ENCODE results near the gene MLEC.

DNA sequence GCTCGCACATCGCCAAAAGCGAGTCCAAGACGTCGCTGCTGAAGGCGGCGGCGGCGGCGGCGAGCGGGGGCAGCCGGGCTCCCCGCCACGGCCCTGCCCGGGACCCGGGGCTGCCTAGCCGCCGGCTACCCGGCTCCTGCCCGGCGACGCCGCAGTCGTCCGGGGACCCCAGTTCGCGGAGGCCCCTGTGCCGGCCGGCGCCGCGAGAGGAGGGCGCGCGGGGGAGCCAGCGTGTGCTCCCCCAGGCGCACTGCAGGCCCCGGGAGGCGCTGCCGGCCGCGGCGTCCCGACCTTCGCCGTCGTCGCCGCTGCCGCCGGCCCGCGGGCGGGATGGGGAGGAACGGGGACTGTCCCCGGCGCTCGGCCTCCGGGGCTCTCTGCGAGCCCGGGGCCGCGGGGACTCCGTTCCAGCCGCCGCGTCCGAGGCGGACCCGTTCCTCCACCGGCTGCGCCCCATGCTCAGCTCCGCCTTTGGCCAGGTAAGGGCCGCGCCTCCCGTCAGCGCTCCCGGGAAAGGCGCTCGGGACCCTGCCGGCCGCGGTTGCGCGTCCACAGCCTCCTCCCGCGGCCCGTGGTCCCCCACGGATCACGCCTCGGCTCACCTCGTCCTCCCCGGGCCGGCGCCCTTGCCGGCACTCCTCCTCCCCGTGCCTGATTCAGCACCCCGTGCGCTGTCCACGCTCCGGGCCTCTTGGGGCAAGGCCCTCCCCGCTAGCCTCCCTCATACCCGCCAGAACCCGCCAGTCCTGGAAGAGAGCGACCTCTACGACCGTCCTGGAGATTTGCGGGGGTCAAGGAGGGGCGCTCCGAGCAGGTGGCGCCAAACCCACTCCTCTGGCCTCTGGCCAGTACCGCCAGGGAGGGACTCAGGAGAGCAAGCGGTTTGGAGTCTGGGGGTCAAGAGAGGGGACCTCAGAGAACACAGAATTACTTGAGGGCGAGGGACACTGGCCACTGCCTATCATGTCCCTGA lies 45.8 kb upstream of the MLEC start:
- no peak for TF ChIP-seq POLR2AphosphoS5 (IDR thresholded peaks at IDR 0.05; ENCODE audit: control insufficient read depth, insufficient read depth, low read depth, low read length)
- TF ChIP-seq, protein P1, sequence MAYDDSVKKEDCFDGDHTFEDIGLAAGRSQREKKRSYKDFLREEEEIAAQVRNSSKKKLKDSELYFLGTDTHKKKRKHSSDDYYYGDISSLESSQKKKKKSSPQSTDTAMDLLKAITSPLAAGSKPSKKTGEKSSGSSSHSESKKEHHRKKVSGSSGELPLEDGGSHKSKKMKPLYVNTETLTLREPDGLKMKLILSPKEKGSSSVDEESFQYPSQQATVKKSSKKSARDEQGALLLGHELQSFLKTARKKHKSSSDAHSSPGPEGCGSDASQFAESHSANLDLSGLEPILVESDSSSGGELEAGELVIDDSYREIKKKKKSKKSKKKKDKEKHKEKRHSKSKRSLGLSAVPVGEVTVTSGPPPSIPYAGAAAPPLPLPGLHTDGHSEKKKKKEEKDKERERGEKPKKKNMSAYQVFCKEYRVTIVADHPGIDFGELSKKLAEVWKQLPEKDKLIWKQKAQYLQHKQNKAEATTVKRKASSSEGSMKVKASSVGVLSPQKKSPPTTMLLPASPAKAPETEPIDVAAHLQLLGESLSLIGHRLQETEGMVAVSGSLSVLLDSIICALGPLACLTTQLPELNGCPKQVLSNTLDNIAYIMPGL (CRISPR knock-in tag; IDR thresholded peaks at IDR 0.05), result no peak
- TF ChIP-seq BHLHE40 (IDR thresholded peaks at IDR 0.05; ENCODE audit: low read length), result peak; percentile 62
- no peak for TF ChIP-seq SP2 (IDR thresholded peaks at IDR 0.05; ENCODE audit: extremely low read depth, low read depth, low read length, poor library complexity, severe bottlenecking)
- TF ChIP-seq, protein P2, sequence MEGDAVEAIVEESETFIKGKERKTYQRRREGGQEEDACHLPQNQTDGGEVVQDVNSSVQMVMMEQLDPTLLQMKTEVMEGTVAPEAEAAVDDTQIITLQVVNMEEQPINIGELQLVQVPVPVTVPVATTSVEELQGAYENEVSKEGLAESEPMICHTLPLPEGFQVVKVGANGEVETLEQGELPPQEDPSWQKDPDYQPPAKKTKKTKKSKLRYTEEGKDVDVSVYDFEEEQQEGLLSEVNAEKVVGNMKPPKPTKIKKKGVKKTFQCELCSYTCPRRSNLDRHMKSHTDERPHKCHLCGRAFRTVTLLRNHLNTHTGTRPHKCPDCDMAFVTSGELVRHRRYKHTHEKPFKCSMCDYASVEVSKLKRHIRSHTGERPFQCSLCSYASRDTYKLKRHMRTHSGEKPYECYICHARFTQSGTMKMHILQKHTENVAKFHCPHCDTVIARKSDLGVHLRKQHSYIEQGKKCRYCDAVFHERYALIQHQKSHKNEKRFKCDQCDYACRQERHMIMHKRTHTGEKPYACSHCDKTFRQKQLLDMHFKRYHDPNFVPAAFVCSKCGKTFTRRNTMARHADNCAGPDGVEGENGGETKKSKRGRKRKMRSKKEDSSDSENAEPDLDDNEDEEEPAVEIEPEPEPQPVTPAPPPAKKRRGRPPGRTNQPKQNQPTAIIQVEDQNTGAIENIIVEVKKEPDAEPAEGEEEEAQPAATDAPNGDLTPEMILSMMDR (IDR thresholded peaks at IDR 0.05 in 2 of 3, conservative IDR thresholded peaks at IDR 0.05 in 1 of 3; ENCODE audit: insufficient read depth in 2 of 3, low read depth in 1 of 3, low read length in 3 of 3), result peak in 2 of 3 experiments; percentile 21 to 27; a peak in 2 of 6 replicates
- TF ChIP-seq CEBPB (tag; IDR thresholded peaks at IDR 0.05), result no peak
- TF ChIP-seq ZC3H8 (IDR thresholded peaks at IDR 0.05), result no peak
- no peak for TF ChIP-seq EZH2 (IDR thresholded peaks at IDR 0.05; ENCODE audit: borderline replicate concordance, low read depth, low read length)
- TF ChIP-seq POLR3A (IDR thresholded peaks at IDR 0.05; ENCODE audit: borderline replicate concordance, extremely low read depth, insufficient read depth, insufficient read length), result no peak
- TF ChIP-seq EP300 (IDR thresholded peaks at IDR 0.05; ENCODE audit: low read length), result no peak
- TF ChIP-seq NFE2 (IDR thresholded peaks at IDR 0.05; ENCODE audit: low read depth), result no peak
- no peak for TF ChIP-seq ZNF354B (CRISPR knock-in tag; IDR thresholded peaks at IDR 0.05)
- no peak for TF ChIP-seq KDM4B (IDR thresholded peaks at IDR 0.05; ENCODE audit: borderline replicate concordance in 2 of 2, low read depth in 1 of 2)
- TF ChIP-seq TAF1 (IDR thresholded peaks at IDR 0.05; ENCODE audit: control insufficient read depth, extremely low read depth, insufficient read depth, low read length, severe bottlenecking), result no peak
